Stimulated activated CD4-positive, alpha-beta T cell treated with anti-CD3 and anti-CD28 coated beads, Interleukin-4, amount 100 ng/mL, for 4 hours (primary cell): ENCODE measurements around the gene CCL18.
"Not testable (repeated sequence)": the region's sequence is repeated elsewhere in the genome, so short reads cannot be mapped to it uniquely, and the experiment has no call there.

ENCODE experiments used
- DNase-seq, 2 experiments: peaks; one replicate each; pipeline ENCODE4 v3.0.0-alpha.2; 2020

Gene CCL18

GRCh38 chr17:36072431-36073121 is 8.5 kb downstream of the CCL18 start:
- peak; percentile 36 to 52 for DNase-seq

- DNase-seq = no peak
These were observed 10.3 kb downstream of the CCL18 start for GRCh38 chr17:36074365-36074764.

GRCh38 chr17:36081681-36082471 is 17.8 kb downstream of the CCL18 start:
- DNase-seq = not testable (repeated sequence)

- peak in 1 of 2 experiments; percentile 23 for DNase-seq
These were observed 18.5 kb downstream of the CCL18 start for GRCh38 chr17:36082482-36083120.

- DNase-seq = not testable (repeated sequence)
These were observed 19.6 kb downstream of the CCL18 start for GRCh38 chr17:36083691-36084090.

- DNase-seq = no peak
These were observed 21.7 kb downstream of the CCL18 start for GRCh38 chr17:36085765-36086164.

GRCh38 chr17:36086791-36087190 is 22.7 kb downstream of the CCL18 start:
- DNase-seq = no peak

- not testable (repeated sequence) for DNase-seq
These were observed 23.4 kb downstream of the CCL18 start for GRCh38 chr17:36087471-36087870.

- not testable (repeated sequence) for DNase-seq
These were observed 24.0 kb downstream of the CCL18 start for GRCh38 chr17:36087897-36088572.

- DNase-seq = no peak
These were observed 24.7 kb downstream of the CCL18 start for GRCh38 chr17:36088670-36089338.

- DNase-seq = no peak
These were observed 25.3 kb downstream of the CCL18 start for GRCh38 chr17:36089339-36089865.

- DNase-seq = no peak
These were observed 26.1 kb downstream of the CCL18 start, which contains the start of gene CCL3 for GRCh38 chr17:36089888-36090836. CCL3 (minus strand) TSS chr17:36090143; CDS start chr17:36090058, 85 bp downstream.

GRCh38 chr17:36092230-36092629 is 28.2 kb downstream of the CCL18 start:
- no peak for DNase-seq

GRCh38 chr17:36092715-36093114 is 28.6 kb downstream of the CCL18 start:
- DNase-seq = not testable (repeated sequence)

- DNase-seq = no peak
These were observed 30.2 kb downstream of the CCL18 start for GRCh38 chr17:36094232-36094631.

GRCh38 chr17:36094746-36095145 is 30.7 kb downstream of the CCL18 start:
- DNase-seq = no peak

- no peak for DNase-seq
These were observed 31.9 kb downstream of the CCL18 start for GRCh38 chr17:36095992-36096391.

- DNase-seq = not testable (repeated sequence)
These were observed 34.9 kb downstream of the CCL18 start for GRCh38 chr17:36099004-36099403.

- DNase-seq = not testable (repeated sequence)
These were observed 39.4 kb downstream of the CCL18 start, which contains the start of gene CCL4 for GRCh38 chr17:36103401-36103975. CCL4 (plus strand) TSS chr17:36103827; CDS start chr17:36103906, 79 bp downstream.

- not testable (repeated sequence) for DNase-seq
These were observed 40.2 kb downstream of the CCL18 start for GRCh38 chr17:36104246-36104645.
